GM23338 (cell line): ENCODE results near the gene CYS1. TPM values are rescaled to one million over a fixed set of nuclear protein-coding genes. Genes with fewer than 3 reads are reported as not detected.
A peak's percentile ranks its signal among the peaks of the same experiment; 100 is the strongest.
"Not testable (repeated sequence)": the region's sequence is repeated elsewhere in the genome, so short reads cannot be mapped to it uniquely, and the experiment has no call there.

ENCODE experiments used
- ATAC-seq: fragments of 200-7000 bp; cut with Tn5 transposase; 3 replicates; pipeline ENCODE4 v1.9.1; 2020
- DNase-seq: peaks from one replicate; pipeline ENCODE4 v3.0.0-alpha.2; 2015; ENCODE audit warnings: low spot score
- H2AFZ ChIP-seq: fragments of 200-600 bp; sonication (generic); 2 replicates; pipeline ENCODE4 v1.8.0; 2016; ENCODE audit warnings: antibody characterized with exemption, mild to moderate bottlenecking, moderate library complexity
- H3F3A ChIP-seq: fragments of 200-600 bp; sonication (generic); replicated peaks from 2 replicates; pipeline ENCODE4 v1.8.0; 2017; ENCODE audit warnings: antibody characterized with exemption, mixed run types, low read depth
- H3K27ac ChIP-seq: fragments of 200-600 bp; sonication (generic); 2 replicates; pipeline ENCODE4 v1.6.1; 2016; ENCODE audit warnings: low read depth
- H3K27me3 ChIP-seq: fragments of 200-600 bp; sonication (generic); 2 replicates; pipeline ENCODE4 v1.8.0; 2016; ENCODE audit warnings: mild to moderate bottlenecking, mixed run types, moderate library complexity; ENCODE audit not compliant: insufficient read depth
- H3K36me3 ChIP-seq: fragments of 200-600 bp; sonication (generic); 2 replicates; pipeline ENCODE4 v1.8.0; 2016; ENCODE audit warnings: mild to moderate bottlenecking; ENCODE audit not compliant: insufficient read depth
- H3K4me1 ChIP-seq: fragments of 200-600 bp; sonication (generic); 2 replicates; pipeline ENCODE4 v1.8.0; 2016; ENCODE audit warnings: mild to moderate bottlenecking, moderate library complexity; ENCODE audit not compliant: insufficient read depth
- H3K4me2 ChIP-seq: fragments of 200-600 bp; sonication (generic); 2 replicates; pipeline ENCODE4 v1.7.1; 2017; ENCODE audit warnings: mixed run types
- H3K4me3 ChIP-seq: fragments of 200-600 bp; sonication (generic); 2 replicates; pipeline ENCODE4 v1.6.1; 2016; ENCODE audit warnings: mixed run types
- H3K79me2 ChIP-seq: fragments of 200-600 bp; sonication (generic); replicated peaks from 2 replicates; pipeline ENCODE4 v1.8.0; 2017; ENCODE audit warnings: mild to moderate bottlenecking; ENCODE audit not compliant: insufficient read depth
- H3K9me2 ChIP-seq: fragments of 200-600 bp; sonication (generic); 2 replicates; pipeline ENCODE4 v1.8.0; 2017; ENCODE audit not compliant: insufficient read depth
- H4K20me1 ChIP-seq: fragments of 200-600 bp; sonication (generic); replicated peaks from 2 replicates; pipeline ENCODE4 v1.8.0; 2017; ENCODE audit warnings: mild to moderate bottlenecking; ENCODE audit not compliant: insufficient read depth
- H3K27ac Mint-ChIP-seq: 2 replicates; pipeline ENCODE4 v1.8.0; 2020; ENCODE audit warnings: inconsistent platforms, mild to moderate bottlenecking, moderate library complexity, mixed read lengths
- H3K27me3 Mint-ChIP-seq: 3 replicates; pipeline ENCODE4 v1.8.0; 2022; ENCODE audit warnings: low read depth, mild to moderate bottlenecking, moderate library complexity, mixed read lengths, inconsistent platforms; ENCODE audit not compliant: insufficient read depth, poor library complexity
- H3K36me3 Mint-ChIP-seq: 3 replicates; pipeline ENCODE4 v1.8.0; 2021; ENCODE audit warnings: low read depth, mild to moderate bottlenecking, inconsistent platforms, moderate library complexity, mixed read lengths
- H3K4me1 Mint-ChIP-seq: 3 replicates; pipeline ENCODE4 v1.8.0; 2020; ENCODE audit warnings: mild to moderate bottlenecking, inconsistent platforms, mixed read lengths
- H3K4me3 Mint-ChIP-seq: 3 replicates; pipeline ENCODE4 v1.8.0; 2021; ENCODE audit warnings: moderate library complexity, mild to moderate bottlenecking, inconsistent platforms, mixed read lengths
- H3K9me3 Mint-ChIP-seq: 3 replicates; pipeline ENCODE4 v1.8.0; 2020; ENCODE audit warnings: moderate library complexity, mild to moderate bottlenecking, inconsistent platforms, mixed read lengths
- CREB1 ChIP-seq: fragments of 250-450 bp; sonication (Bioruptor Pico); IDR thresholded peaks from 2 replicates; pipeline ENCODE4 v1.5.0; 2020; ENCODE audit warnings: low read depth, mild to moderate bottlenecking, moderate library complexity
- EZH2 ChIP-seq: fragments of 200-600 bp; sonication (generic); IDR thresholded peaks from one replicate; pipeline ENCODE4 v1.8.0; 2017; ENCODE audit warnings: antibody characterized with exemption, mild to moderate bottlenecking, low read depth; ENCODE audit not compliant: unreplicated experiment
- EZH2phosphoT487 ChIP-seq: fragments of 200-600 bp; sonication (generic); IDR thresholded peaks from one replicate; pipeline ENCODE4 v1.8.1; 2018; ENCODE audit warnings: antibody characterized with exemption; ENCODE audit not compliant: unreplicated experiment
- JUNB ChIP-seq: IDR thresholded peaks from one replicate; pipeline ENCODE4 v1.6.1; 2016; ENCODE audit warnings: antibody characterized with exemption; ENCODE audit not compliant: unreplicated experiment
- NANOG ChIP-seq: IDR thresholded peaks from 2 replicates; pipeline ENCODE4 v1.6.1; 2016; ENCODE audit warnings: antibody characterized with exemption, borderline replicate concordance
- STAT1 ChIP-seq: IDR thresholded peaks from one replicate; pipeline ENCODE4 v1.6.1; 2016; ENCODE audit warnings: antibody characterized with exemption; ENCODE audit not compliant: unreplicated experiment
- ZNF114 ChIP-seq: fragments of 250-450 bp; sonication (Bioruptor Pico); IDR thresholded peaks from 2 replicates; pipeline ENCODE4 v1.5.0; 2020; ENCODE audit warnings: mild to moderate bottlenecking, moderate library complexity
- ZNF331 ChIP-seq: fragments of 250-450 bp; sonication (Bioruptor Pico); IDR thresholded peaks from 2 replicates; pipeline ENCODE4 v1.5.0; 2020; ENCODE audit warnings: low read depth, mild to moderate bottlenecking, moderate library complexity
- polyA plus RNA-seq: library from polyadenylated mRNA; unstranded; fragments of >200 nt; fragmentation: Nextera tagmentation; extraction: Ambion mirVana; gene quantifications from 2 replicates; pipeline ENCODE4 v1.2.1, GENCODE V29; 2016
- total RNA-seq: library from RNA; depleted of rRNA; stranded (reverse); fragments of >200 nt; shearing (Covaris generic); gene quantifications from 2 replicates; pipeline ENCODE4 v1.2.3, GENCODE V29; 2014
- TF ChIP-seq, protein P1 (sequence below): IDR thresholded peaks from one replicate; pipeline ENCODE4 v1.6.1; 2018; ENCODE audit warnings: antibody characterized with exemption; ENCODE audit not compliant: unreplicated experiment

The CYS1 gene
- total and polyA plus RNA-seq, 2 experiments from 2014 or later, result 0.31 to 0.32 TPM

DNA sequence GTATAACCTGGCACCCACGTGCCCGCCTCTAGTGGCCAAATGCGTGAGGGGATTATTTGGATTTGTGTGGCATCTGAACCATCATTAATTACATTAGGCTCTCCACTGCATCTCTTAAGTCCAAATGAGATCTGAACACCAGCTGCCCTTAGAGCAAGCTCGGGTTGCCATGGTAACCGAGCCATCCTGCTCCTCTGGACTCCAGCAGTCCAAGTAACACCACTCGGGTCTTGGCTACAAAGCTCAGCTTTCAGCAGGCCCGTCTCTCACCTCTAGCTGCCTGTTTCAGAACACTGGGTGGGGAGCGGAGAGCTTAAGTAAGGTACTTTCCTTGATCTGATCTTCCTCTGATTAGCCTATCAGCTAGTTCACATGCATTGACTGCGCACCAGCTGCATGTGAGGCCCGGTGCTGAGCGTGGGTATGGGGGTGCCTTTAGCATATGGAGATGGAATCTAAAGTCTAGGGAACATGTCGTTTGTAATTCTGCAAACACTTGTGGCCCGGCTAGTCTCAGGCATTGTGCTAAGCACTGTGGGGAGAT lies 14.1 kb upstream of the CYS1 start:
- peak; percentile 42 for DNase-seq
- no peaks in the 10 kb centered on the region for H3F3A ChIP-seq
- no peaks in the 10 kb centered on the region for H3K27me3 ChIP-seq
- no peaks in the 10 kb centered on the region for H4K20me1 ChIP-seq
- H3K4me3 ChIP-seq, result no peak overlapping the region
- H3K36me3 ChIP-seq, result no peaks in the 10 kb centered on the region
- TF ChIP-seq JUNB (no peak), ZNF331 (CRISPR knock-in tag) (no peak), NANOG (no peak), EZH2 (no peak), CREB1 (no peak), EZH2phosphoT487 (no peak), STAT1 (no peak), ZNF114 (no peak)
- TF ChIP-seq, protein P1, sequence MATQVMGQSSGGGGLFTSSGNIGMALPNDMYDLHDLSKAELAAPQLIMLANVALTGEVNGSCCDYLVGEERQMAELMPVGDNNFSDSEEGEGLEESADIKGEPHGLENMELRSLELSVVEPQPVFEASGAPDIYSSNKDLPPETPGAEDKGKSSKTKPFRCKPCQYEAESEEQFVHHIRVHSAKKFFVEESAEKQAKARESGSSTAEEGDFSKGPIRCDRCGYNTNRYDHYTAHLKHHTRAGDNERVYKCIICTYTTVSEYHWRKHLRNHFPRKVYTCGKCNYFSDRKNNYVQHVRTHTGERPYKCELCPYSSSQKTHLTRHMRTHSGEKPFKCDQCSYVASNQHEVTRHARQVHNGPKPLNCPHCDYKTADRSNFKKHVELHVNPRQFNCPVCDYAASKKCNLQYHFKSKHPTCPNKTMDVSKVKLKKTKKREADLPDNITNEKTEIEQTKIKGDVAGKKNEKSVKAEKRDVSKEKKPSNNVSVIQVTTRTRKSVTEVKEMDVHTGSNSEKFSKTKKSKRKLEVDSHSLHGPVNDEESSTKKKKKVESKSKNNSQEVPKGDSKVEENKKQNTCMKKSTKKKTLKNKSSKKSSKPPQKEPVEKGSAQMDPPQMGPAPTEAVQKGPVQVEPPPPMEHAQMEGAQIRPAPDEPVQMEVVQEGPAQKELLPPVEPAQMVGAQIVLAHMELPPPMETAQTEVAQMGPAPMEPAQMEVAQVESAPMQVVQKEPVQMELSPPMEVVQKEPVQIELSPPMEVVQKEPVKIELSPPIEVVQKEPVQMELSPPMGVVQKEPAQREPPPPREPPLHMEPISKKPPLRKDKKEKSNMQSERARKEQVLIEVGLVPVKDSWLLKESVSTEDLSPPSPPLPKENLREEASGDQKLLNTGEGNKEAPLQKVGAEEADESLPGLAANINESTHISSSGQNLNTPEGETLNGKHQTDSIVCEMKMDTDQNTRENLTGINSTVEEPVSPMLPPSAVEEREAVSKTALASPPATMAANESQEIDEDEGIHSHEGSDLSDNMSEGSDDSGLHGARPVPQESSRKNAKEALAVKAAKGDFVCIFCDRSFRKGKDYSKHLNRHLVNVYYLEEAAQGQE, result no peak
- Mint-ChIP-seq H3K4me3 (no peak overlapping the region), H3K36me3 (no peaks in the 10 kb centered on the region), H3K27me3 (peaks cover 12% of the 10 kb centered on the region), H3K27ac (no peak overlapping the region), H3K4me1 (peaks cover 34% of the 10 kb centered on the region), H3K9me3 (0 out of 3 replicates have a peak, but pooled peaks cover 8% of the 10 kb centered on the region)
- ATAC-seq, result no peak
- H3K79me2 ChIP-seq, result no peaks in the 10 kb centered on the region
- H3K9me2 ChIP-seq, result no peaks in the 10 kb centered on the region
- no peak overlapping the region for H2AFZ ChIP-seq
- H3K4me1 ChIP-seq, result no peaks in the 10 kb centered on the region; the same call in 1 of the 2 replicates
- no peak overlapping the region for H3K27ac ChIP-seq
- H3K4me2 ChIP-seq, result no peak overlapping the region

DNA sequence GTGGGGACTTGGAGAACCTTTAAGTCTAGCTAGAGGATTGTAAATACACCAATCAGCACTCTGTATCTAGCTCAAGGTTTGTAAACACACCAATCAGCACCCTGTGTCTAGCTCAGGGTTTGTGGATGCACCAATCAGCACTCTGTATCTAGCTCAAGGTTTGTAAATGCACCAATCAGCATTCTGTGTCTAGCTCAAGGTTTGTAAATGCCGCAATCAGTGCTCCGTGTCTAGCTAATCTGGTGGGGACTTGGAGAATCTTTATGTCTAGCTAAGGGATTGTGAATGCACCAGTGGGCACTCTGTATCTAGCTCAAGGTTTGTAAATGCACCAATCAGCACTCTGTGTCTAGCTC lies 11.7 kb upstream of the CYS1 start:
- H3K27me3 Mint-ChIP-seq, H3K9me3 Mint-ChIP-seq, H3K9me2 ChIP-seq, H3K4me3 Mint-ChIP-seq, H3K79me2 ChIP-seq, H3K36me3 Mint-ChIP-seq, ATAC-seq, H3K4me2 ChIP-seq, H2AFZ ChIP-seq, H3K27me3 ChIP-seq, H3K4me1 ChIP-seq, H3K27ac Mint-ChIP-seq, DNase-seq, H3K36me3 ChIP-seq, H3F3A ChIP-seq, H3K27ac ChIP-seq, H3K4me3 ChIP-seq, H4K20me1 ChIP-seq: not testable (repeated sequence)
- H3K4me1 Mint-ChIP-seq, result peaks cover 24% of the 10 kb centered on the region
